Ovary (tissue), 9 donors: ENCODE data around the gene CFAP45. TPM values are rescaled to one million over a fixed set of nuclear protein-coding genes. Genes with fewer than 3 reads are reported as not detected.

Experiments used
- DNase-seq, 5 donors: peaks; one replicate each; pipeline ENCODE4 v3.0.0-alpha.2; 2019 to 2020
- H3K27ac ChIP-seq, 2 donors: fragments of 200-600 bp; one replicate each; pipeline versions ENCODE4 v1.5.1 to v1.8.0; 2019 to 2022
- H3K27me3 ChIP-seq: fragments of 200-600 bp; one replicate; pipeline ENCODE4 v1.8.0; 2022
- H3K36me3 ChIP-seq: fragments of 200-600 bp; sonication (generic); one replicate; pipeline ENCODE4 v1.5.1; 2019
- H3K4me1 ChIP-seq: one replicate; pipeline ENCODE4 v1.8.1; 2013; ENCODE audit warnings: mild to moderate bottlenecking, moderate library complexity; ENCODE audit not compliant: insufficient read depth
- H3K4me3 ChIP-seq: fragments of 200-600 bp; sonication (generic); one replicate; pipeline ENCODE4 v1.5.1; 2017
- H3K9me3 ChIP-seq, 2 donors: fragments of 200-600 bp in 1 of 2; sonication (generic) in 1 of 2; one replicate each; pipeline versions ENCODE4 v1.5.1 to v1.8.1; 2013 to 2019; ENCODE audit warnings: mild to moderate bottlenecking in 1 of 2, moderate library complexity in 1 of 2
- CTCF ChIP-seq, 3 donors: fragments of 450-650 bp in 2 of 3; fragments of 200-600 bp in 1 of 3; IDR thresholded peaks; one replicate each; pipeline versions ENCODE4 v1.5.1 to v1.8.0; 2016 to 2022; ENCODE audit warnings: antibody characterized with exemption in 3 of 3, mild to moderate bottlenecking in 1 of 3
- EP300 ChIP-seq: sonication (generic); formaldehyde crosslinking; IDR thresholded peaks from one replicate; pipeline ENCODE4 v1.6.1; 2017; ENCODE audit warnings: antibody characterized with exemption
- POLR2A ChIP-seq: fragments of 450-650 bp; IDR thresholded peaks from one replicate; pipeline ENCODE4 v1.6.1; 2017; ENCODE audit warnings: antibody characterized with exemption, mild to moderate bottlenecking, moderate library complexity
- WGBS, 3 donors: extraction: QIAGEN DNeasy Blood & Tissue Kit in 1 of 3; methylation state at CpG; one replicate each; pipeline versions ENCODE4 v1.1.5 to v1.1.7; 2013 to 2017; 5-methylcytosine and 5-hydroxymethylcytosine counted together
- intact Hi-C, 4 donors: fragments of 100-400 bp; cut with DNase I; formaldehyde crosslinking; loops; one replicate each; pipeline versions ENCODE4 v1.11.0 to v1.15.1; 2022 to 2023
- polyA plus RNA-seq, 2 donors: library from polyadenylated mRNA; stranded (reverse); fragments of 200-250 nt in 1 of 2; fragments of 350-450 nt in 1 of 2; fragmentation: Illumina TruSeq in 1 of 2; extraction: RNeasy Lipid Tissue Mini Kit (QIAGEN cat#74804) in 1 of 2; gene quantifications; one replicate each; pipeline ENCODE4 v1.2.3, GENCODE V29; 2013 to 2014
- total RNA-seq, 7 donors: library from RNA; depleted of rRNA in 2 of 7; stranded (reverse); fragments of >200 nt in 2 of 7; fragmentation: NEBNext Ultra II Directional in 3 of 7; extraction: Animal tissue kit (Norgen Biotek cat#: 25700) in 3 of 7; gene quantifications; one replicate each; pipeline versions ENCODE4 v1.1.0 to v1.2.4, GENCODE V29; 2016 to 2023
- donor health status: DM: no; HTN: no; CAD: no; lungs with moderate emphysema.
- donor health status: DM: no; HTN: no; CAD: no.
- donor health status: Bipolar disorder and iron deficiency.
- donor health status: DM: yes; HTN: yes; CAD: no.
- donor health status: DM: no; HTN: no; CAD: no.
- donor health status: DM: yes; HTN: yes; CAD: no.

CFAP45 gene
- total and polyA plus RNA-seq, 9 donors, result 0.30 to 16.7 (median 1.4) TPM

GRCh38 chr1:159923203-159924024 lies 23.4 kb upstream of the CFAP45 start:
- WGBS, 3 donors, result 6 to 15% (median 7%) methylated on average over 20 of the region's 20 CpGs
- intact Hi-C loops, result loop anchor here in 3 of 4 donors (5.0 to 10.0 kb wide), 3 partner anchors 61 to 1471 kb away; partner anchors contain the start of gene VSIG8 (in 1 of the 3)
- H3K4me1 ChIP-seq, result peaks cover 20% of the 10 kb centered on the region
- no peaks in the 10 kb centered on the region for H3K27me3 ChIP-seq
- TF ChIP-seq POLR2A, result peak; percentile 90
- TF ChIP-seq CTCF (IDR thresholded peaks at IDR 0.05), result no peak
- TF ChIP-seq EP300, result peak; percentile 53
- peak overlapping the region; percentile 91 for H3K4me3 ChIP-seq
- peak overlapping the region; percentile 80 to 94 for H3K27ac ChIP-seq
- no peaks in the 10 kb centered on the region for H3K9me3 ChIP-seq
- no peaks in the 10 kb centered on the region for H3K36me3 ChIP-seq
- DNase-seq, result peak; percentile 76 to 94 (median 86)

- intact Hi-C loops, result loop anchor here in 3 of 4 donors (5.0 to 10.0 kb wide), 3 partner anchors 60 to 1472 kb away; partner anchors contain the start of gene VSIG8 (in 1 of the 3)
- H3K4me1 ChIP-seq, result peaks cover 20% of the 10 kb centered on the region
Measured at GRCh38 chr1:159922511-159923202, 22.7 kb upstream of the CFAP45 start.

GRCh38 chr1:159921700-159922504 lies 21.9 kb upstream of the CFAP45 start:
- intact Hi-C loops, result loop anchor here in 3 of 4 donors (5.0 to 10.0 kb wide), 3 partner anchors 60 to 1473 kb away; partner anchors contain the start of gene VSIG8 (in 1 of the 3)

More at GRCh38 chr1:159922511-159923202, 22.7 kb upstream of the CFAP45 start:
- peak overlapping the region; percentile 80 to 94 for H3K27ac ChIP-seq
- no peaks in the 10 kb centered on the region for H3K27me3 ChIP-seq
- no peaks in the 10 kb centered on the region for H3K9me3 ChIP-seq
- TF ChIP-seq EP300 (no peak), CTCF (IDR thresholded peaks at IDR 0.05) (no peak), POLR2A (no peak)
- H3K36me3 ChIP-seq, result no peaks in the 10 kb centered on the region
- peak; percentile 68 to 80 (median 71) for DNase-seq
- peak overlapping the region; percentile 91 for H3K4me3 ChIP-seq
- 27 to 46% (median 40%) methylated on average over 8 of the region's 8 CpGs for WGBS, 3 donors

More at GRCh38 chr1:159921700-159922504, 21.9 kb upstream of the CFAP45 start:
- Histone ChIP-seq H3K36me3 (no peaks in the 10 kb centered on the region), H3K4me1 (peaks cover 20% of the 10 kb centered on the region), H3K9me3 (no peaks in the 10 kb centered on the region), H3K27ac (peak overlapping the region; percentile 80 to 94), H3K4me3 (no peak overlapping the region), H3K27me3 (no peaks in the 10 kb centered on the region)
- DNase-seq, result peak in 3 of 5 donors; percentile 48 to 59 (median 58)
- WGBS, 3 donors, result 53 to 62% (median 61%) methylated on average over 18 of the region's 18 CpGs
- TF ChIP-seq EP300, result no peak
- TF ChIP-seq CTCF (IDR thresholded peaks at IDR 0.05), result no peak
- no peak for TF ChIP-seq POLR2A
